NCI-H226 (cell line): ENCODE data around the gene NEUROD4.

ENCODE experiments used
- DNase-seq: peaks from one replicate; pipeline ENCODE4 v3.0.0-alpha.2; 2015

Gene NEUROD4

GRCh38 chr12:55061024-55061423 lies 41.2 kb downstream of the NEUROD4 start:
- no peak for DNase-seq

- no peak for DNase-seq
Measured at GRCh38 chr12:55063291-55063690, 43.5 kb downstream of the NEUROD4 start.

GRCh38 chr12:55065535-55065934 lies 45.8 kb downstream of the NEUROD4 start:
- DNase-seq = no peak

DNA sequence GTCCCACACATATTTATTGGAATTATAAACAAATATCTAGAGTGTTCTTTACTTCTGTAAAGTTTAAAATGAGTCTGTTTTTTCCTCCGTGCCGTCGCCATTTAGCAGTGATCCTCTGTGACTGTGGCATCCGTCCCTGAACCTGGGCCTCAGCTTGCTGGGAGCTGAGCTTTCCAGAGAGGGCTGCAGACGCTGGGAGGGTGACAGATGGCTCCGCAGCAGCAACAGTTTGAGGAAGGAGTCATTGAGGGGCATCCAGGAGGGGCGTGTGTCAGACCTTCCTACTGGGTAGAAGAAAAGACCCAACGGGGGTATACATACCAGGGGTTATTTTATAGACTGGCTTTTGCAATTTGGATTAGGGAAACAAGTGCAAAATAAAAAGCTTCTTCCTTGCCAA lies 47.9 kb downstream of the NEUROD4 start:
- no peak for DNase-seq

- peak; percentile 49 for DNase-seq
Measured at GRCh38 chr12:55068416-55069010, 48.7 kb downstream of the NEUROD4 start.

DNA sequence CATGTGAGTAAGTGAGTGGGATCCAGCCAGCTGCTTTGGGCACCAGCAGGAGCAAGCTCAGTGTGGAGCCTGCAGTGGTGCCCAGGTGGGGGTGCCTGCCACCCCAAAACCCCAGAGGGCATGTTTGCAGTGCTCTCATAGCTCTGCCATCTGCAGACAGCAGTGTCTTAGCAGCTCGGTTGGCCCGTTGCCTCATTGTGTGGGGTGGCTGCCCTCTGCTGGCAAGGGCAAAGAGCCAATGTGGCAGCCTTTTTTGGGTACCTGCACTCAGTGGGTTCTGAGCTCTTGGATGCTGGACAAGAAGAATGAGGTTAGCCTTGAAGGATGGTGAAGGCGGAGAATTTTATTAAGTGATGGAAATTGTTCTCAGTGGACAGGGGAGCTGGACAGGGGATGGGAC lies 52.3 kb downstream of the NEUROD4 start:
- peak; percentile 30 for DNase-seq

DNA sequence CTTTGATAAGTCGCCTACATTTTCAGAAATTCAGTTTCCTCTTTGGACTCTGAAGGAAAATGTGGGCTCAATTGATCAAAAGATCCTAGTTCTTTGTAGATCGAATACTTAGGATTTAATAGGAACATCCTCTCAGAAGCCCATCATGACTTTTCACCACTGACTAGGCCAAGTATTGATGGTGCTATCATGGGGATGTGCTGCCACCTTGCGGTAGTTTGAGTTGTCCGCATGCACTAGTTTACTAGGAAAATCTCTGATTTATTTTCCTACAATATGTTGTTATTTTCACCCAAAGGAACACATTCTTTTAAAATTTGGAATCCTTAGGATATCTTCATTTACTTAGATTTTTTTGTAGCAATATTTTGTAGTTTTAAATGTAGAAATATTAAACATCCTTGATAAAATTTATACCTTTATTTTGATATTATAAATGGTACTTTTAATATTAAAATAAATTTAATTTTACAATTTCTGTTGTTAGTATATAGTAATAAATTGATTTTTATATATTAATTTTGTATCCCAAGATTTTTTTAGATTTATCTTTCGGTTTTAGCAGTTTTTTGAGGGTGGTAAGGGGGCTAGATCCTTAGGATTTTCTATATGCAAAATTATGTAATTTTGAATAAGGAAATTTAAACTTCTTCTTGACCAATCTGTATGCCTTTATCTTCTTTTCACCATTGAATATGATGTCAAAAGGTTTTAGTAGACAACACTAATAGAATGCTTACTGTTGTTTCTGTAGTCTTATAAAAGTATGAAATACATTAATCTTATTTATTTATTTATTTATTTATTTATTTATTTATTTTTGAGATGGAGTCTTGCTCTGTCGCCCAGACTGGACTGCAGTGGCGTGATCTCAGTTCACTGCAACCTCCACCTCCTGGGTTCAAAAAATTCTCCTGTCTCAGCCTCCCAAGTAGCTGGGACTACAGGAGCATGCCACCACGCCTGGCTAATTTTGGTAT lies 53.6 kb downstream of the NEUROD4 start:
- DNase-seq = peak; percentile 33

GRCh38 chr12:55074806-55075205 lies 55.0 kb downstream of the NEUROD4 start:
- DNase-seq = no peak
